ENCODE measurements around the gene PLCB1. TPM values are rescaled to one million over a fixed set of nuclear protein-coding genes. Genes with fewer than 3 reads are reported as not detected.

Gene PLCB1
- total RNA-seq, 1 donor from 2014 or later: 24.4 TPM

- DNase-seq (ENCODE audit: extremely low read depth, low read depth, low spot score): no peak
Measured at GRCh38 chr20:8394308-8394945, 262.4 kb downstream of the PLCB1 start.

- DNase-seq (ENCODE audit: extremely low read depth, low read depth, low spot score): no peak
Measured at GRCh38 chr20:8395956-8396355, 263.9 kb downstream of the PLCB1 start.

- no peak for DNase-seq (ENCODE audit: extremely low read depth, low read depth, low spot score)
Measured at GRCh38 chr20:8398263-8399051, 266.4 kb downstream of the PLCB1 start.

- DNase-seq (ENCODE audit: extremely low read depth, low read depth, low spot score): no peak
Measured at GRCh38 chr20:8399947-8400346, 267.9 kb downstream of the PLCB1 start.

- DNase-seq (ENCODE audit: extremely low read depth, low read depth, low spot score): no peak
Measured at GRCh38 chr20:8400486-8400885, 268.4 kb downstream of the PLCB1 start.

GRCh38 chr20:8401556-8401955 lies 269.5 kb downstream of the PLCB1 start:
- DNase-seq (ENCODE audit: extremely low read depth, low read depth, low spot score): no peak

- no peak for DNase-seq (ENCODE audit: extremely low read depth, low read depth, low spot score)
Measured at GRCh38 chr20:8402798-8403197, 270.7 kb downstream of the PLCB1 start.

- no peak for DNase-seq (ENCODE audit: extremely low read depth, low read depth, low spot score)
Measured at GRCh38 chr20:8404912-8405635, 273.0 kb downstream of the PLCB1 start.

GRCh38 chr20:8406391-8406790 lies 274.3 kb downstream of the PLCB1 start:
- no peak for DNase-seq (ENCODE audit: extremely low read depth, low read depth, low spot score)

- DNase-seq (ENCODE audit: extremely low read depth, low read depth, low spot score): no peak
Measured at GRCh38 chr20:8408587-8409307, 276.7 kb downstream of the PLCB1 start.

- DNase-seq (ENCODE audit: extremely low read depth, low read depth, low spot score): no peak
Measured at GRCh38 chr20:8413691-8414090, 281.6 kb downstream of the PLCB1 start.

GRCh38 chr20:8414586-8415274 lies 282.7 kb downstream of the PLCB1 start:
- DNase-seq (ENCODE audit: extremely low read depth, low read depth, low spot score): no peak

- DNase-seq (ENCODE audit: extremely low read depth, low read depth, low spot score): no peak
Measured at GRCh38 chr20:8421981-8422380, 289.9 kb downstream of the PLCB1 start.

GRCh38 chr20:8423482-8423881 lies 291.4 kb downstream of the PLCB1 start:
- no peak for DNase-seq (ENCODE audit: extremely low read depth, low read depth, low spot score)

GRCh38 chr20:8424010-8424409 lies 291.9 kb downstream of the PLCB1 start:
- DNase-seq (ENCODE audit: extremely low read depth, low read depth, low spot score): no peak

- DNase-seq (ENCODE audit: extremely low read depth, low read depth, low spot score): no peak
Measured at GRCh38 chr20:8425016-8425415, 292.9 kb downstream of the PLCB1 start.

- no peak for DNase-seq (ENCODE audit: extremely low read depth, low read depth, low spot score)
Measured at GRCh38 chr20:8425802-8426201, 293.7 kb downstream of the PLCB1 start.

GRCh38 chr20:8427419-8428040 lies 295.5 kb downstream of the PLCB1 start:
- peak; percentile 34 for DNase-seq (ENCODE audit: extremely low read depth, low read depth, low spot score)

GRCh38 chr20:8428988-8429387 lies 296.9 kb downstream of the PLCB1 start:
- DNase-seq (ENCODE audit: extremely low read depth, low read depth, low spot score): no peak

Data from glomerular endothelial cell (primary cell).